Transverse colon (tissue), 4 donors: ENCODE data around the gene MAN2A1. TPM values are rescaled to one million over a fixed set of nuclear protein-coding genes. Genes with fewer than 3 reads are reported as not detected.

Experiments
- DNase-seq: peaks from one replicate; pipeline ENCODE4 v3.0.0-alpha.2; 2019
- H3K27ac ChIP-seq, 4 donors: fragments of 200-600 bp; sonication (generic); 2 replicates each; pipeline ENCODE4 v1.5.1; 2016 to 2018; ENCODE audit warnings: inconsistent platforms in 4 of 4
- H3K27me3 ChIP-seq: fragments of 200-600 bp; sonication (generic); 2 replicates; pipeline ENCODE4 v1.5.1; 2017; ENCODE audit warnings: inconsistent platforms
- H3K36me3 ChIP-seq, 4 donors: fragments of 200-600 bp; sonication (generic); 2 replicates each; pipeline ENCODE4 v1.5.1; 2017 to 2019; ENCODE audit warnings: inconsistent platforms in 4 of 4
- H3K4me1 ChIP-seq, 4 donors: fragments of 200-600 bp; sonication (generic); 2 replicates each; pipeline ENCODE4 v1.5.1; 2017 to 2020; ENCODE audit warnings: inconsistent platforms in 4 of 4
- H3K4me3 ChIP-seq, 4 donors: fragments of 200-600 bp; sonication (generic); 1 replicate in 1 of 4; 2 replicates in 3 of 4; pipeline versions ENCODE4 v1.5.1 to v1.6.1; 2017 to 2019; ENCODE audit warnings: inconsistent platforms in 4 of 4
- H3K9me3 ChIP-seq, 2 donors: fragments of 200-600 bp; sonication (generic); 2 replicates each; pipeline ENCODE4 v1.5.1; 2017 to 2019; ENCODE audit warnings: inconsistent platforms in 2 of 2
- EP300 ChIP-seq: sonication (generic); formaldehyde crosslinking; IDR thresholded peaks from one replicate; pipeline ENCODE4 v1.6.1; 2017; ENCODE audit warnings: antibody characterized with exemption, low read depth
- POLR2A ChIP-seq: fragments of 450-650 bp; IDR thresholded peaks from one replicate; pipeline ENCODE4 v1.6.1; 2016; ENCODE audit warnings: antibody characterized with exemption, mild to moderate bottlenecking, moderate library complexity
- POLR2AphosphoS5 ChIP-seq, 3 donors: sonication (generic); formaldehyde crosslinking; IDR thresholded peaks; one replicate each; pipeline ENCODE4 v1.6.1; 2016; ENCODE audit warnings: antibody characterized with exemption in 3 of 3
- WGBS, 2 donors: methylation state at CpG; one replicate each; pipeline ENCODE4 v1.1.5; 2018; ENCODE audit warnings: low coverage in 1 of 2; 5-methylcytosine and 5-hydroxymethylcytosine counted together
- in situ Hi-C, 4 donors: fragments of 200-750 bp; cut with MboI; loops; one replicate each; pipeline versions ENCODE4 v1.15.0 to v1.15.1; 2017; ENCODE audit warnings: low sequenced_read_pairs in 3 of 4, low pct_ligation_motif_present in 1 of 4, low pct_unique_long_range_greater_than_20kb in 1 of 4
- intact Hi-C: fragments of 100-400 bp; cut with DNase I; formaldehyde crosslinking; loops from one replicate; pipeline ENCODE4 v1.15.1; 2023; ENCODE audit warnings: low total_unique reads
- total RNA-seq, 4 donors: library from RNA; depleted of rRNA; stranded (reverse); fragments of >200 nt; gene quantifications; one replicate each; pipeline ENCODE4 v1.1.0, GENCODE V29; 2016
- TF ChIP-seq, protein P1 (sequence below), 5 experiments: fragments of 200-600 bp in 3 of 5; fragments of 450-650 bp in 2 of 5; sonication (generic) in 3 of 5; IDR thresholded peaks; 1 replicate in 2 of 5; 2 replicates in 3 of 5; pipeline ENCODE4 v1.5.1; 2016 to 2017; ENCODE audit warnings: antibody characterized with exemption in 5 of 5, inconsistent platforms in 3 of 5, mild to moderate bottlenecking in 2 of 5, moderate library complexity in 1 of 5

The MAN2A1 gene
- total RNA-seq, 4 donors from 2014 or later = 39.2 to 95.3 (median 70.4) TPM

GRCh38 chr5:109694451-109694891, 4.7 kb downstream of the MAN2A1 start:
- Histone ChIP-seq H3K4me3 (no peak overlapping the region), H3K4me1 (peaks cover 33 to 71% (median 44%) of the 10 kb centered on the region in 4 donors), H3K27ac (peak overlapping the region; percentile 32 to 58 (median 46)), H3K27me3 (no peaks in the 10 kb centered on the region), H3K36me3 (no peaks in the 10 kb centered on the region), H3K9me3 (no peaks in the 10 kb centered on the region)
- no peak for DNase-seq
- TF ChIP-seq POLR2A (no peak), EP300 (no peak), POLR2AphosphoS5 (IDR thresholded peaks at IDR 0.05) (no peak)
- TF ChIP-seq, protein P1, sequence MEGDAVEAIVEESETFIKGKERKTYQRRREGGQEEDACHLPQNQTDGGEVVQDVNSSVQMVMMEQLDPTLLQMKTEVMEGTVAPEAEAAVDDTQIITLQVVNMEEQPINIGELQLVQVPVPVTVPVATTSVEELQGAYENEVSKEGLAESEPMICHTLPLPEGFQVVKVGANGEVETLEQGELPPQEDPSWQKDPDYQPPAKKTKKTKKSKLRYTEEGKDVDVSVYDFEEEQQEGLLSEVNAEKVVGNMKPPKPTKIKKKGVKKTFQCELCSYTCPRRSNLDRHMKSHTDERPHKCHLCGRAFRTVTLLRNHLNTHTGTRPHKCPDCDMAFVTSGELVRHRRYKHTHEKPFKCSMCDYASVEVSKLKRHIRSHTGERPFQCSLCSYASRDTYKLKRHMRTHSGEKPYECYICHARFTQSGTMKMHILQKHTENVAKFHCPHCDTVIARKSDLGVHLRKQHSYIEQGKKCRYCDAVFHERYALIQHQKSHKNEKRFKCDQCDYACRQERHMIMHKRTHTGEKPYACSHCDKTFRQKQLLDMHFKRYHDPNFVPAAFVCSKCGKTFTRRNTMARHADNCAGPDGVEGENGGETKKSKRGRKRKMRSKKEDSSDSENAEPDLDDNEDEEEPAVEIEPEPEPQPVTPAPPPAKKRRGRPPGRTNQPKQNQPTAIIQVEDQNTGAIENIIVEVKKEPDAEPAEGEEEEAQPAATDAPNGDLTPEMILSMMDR (IDR thresholded peaks at IDR 0.05) = no peak
- intact Hi-C loops (no loop called here), in situ Hi-C loops (loop anchor here in 2 of 4 donors (25.0 kb wide), 3 partner anchors 282 to 1007 kb away; partner anchors contain the start of genes FER (in 1 of the 2) and PJA2 (in 1 of the 2))
- WGBS, 2 donors = 75 to 89% methylated on average over 1 of the region's 1 CpG

GRCh38 chr5:109695005-109695926, 5.5 kb downstream of the MAN2A1 start:
- no peaks in the 10 kb centered on the region for H3K27me3 ChIP-seq
- peak overlapping the region; percentile 32 to 58 (median 46) for H3K27ac ChIP-seq
- in situ Hi-C loops = loop anchor here in 2 of 4 donors (25.0 kb wide), 3 partner anchors 283 to 1008 kb away; partner anchors contain the start of genes FER (in 1 of the 2) and PJA2 (in 1 of the 2)
- H3K4me1 ChIP-seq = peaks cover 33 to 71% (median 44%) of the 10 kb centered on the region in 4 donors
- no peaks in the 10 kb centered on the region for H3K36me3 ChIP-seq
- no peak overlapping the region for H3K4me3 ChIP-seq
- no peak for DNase-seq
- no peaks in the 10 kb centered on the region for H3K9me3 ChIP-seq
- intact Hi-C loops = no loop called here
- WGBS, 2 donors = 44% methylated on average over 1 of the region's 1 CpG
- TF ChIP-seq, protein P1 (IDR thresholded peaks at IDR 0.05) = no peak
- TF ChIP-seq POLR2AphosphoS5 (IDR thresholded peaks at IDR 0.05) = no peak
- TF ChIP-seq POLR2A = no peak
- no peak for TF ChIP-seq EP300

DNA sequence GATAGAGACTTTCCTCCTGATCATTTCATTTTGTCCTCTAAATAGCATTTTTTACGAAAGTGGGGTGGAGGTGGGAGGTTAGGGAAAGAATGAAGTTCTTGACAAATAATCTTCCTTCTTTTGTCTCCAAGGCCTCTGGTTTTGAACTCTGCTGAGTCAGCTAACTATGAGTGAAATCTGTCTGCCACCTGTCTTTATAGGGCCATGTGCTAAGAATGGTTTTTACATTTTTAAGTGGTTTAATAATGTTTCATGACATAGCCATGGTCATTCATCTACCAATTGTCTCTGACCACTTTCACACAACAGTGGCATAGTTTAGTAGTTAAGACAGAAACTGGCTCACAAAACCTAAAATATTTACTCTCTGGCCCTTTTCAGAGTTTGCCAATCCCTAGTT, 7.6 kb downstream of the MAN2A1 start:
- intact Hi-C loops = no loop called here
- Histone ChIP-seq H3K36me3 (no peaks in the 10 kb centered on the region), H3K9me3 (no peaks in the 10 kb centered on the region), H3K4me1 (peaks cover 28 to 75% (median 36%) of the 10 kb centered on the region in 4 donors), H3K4me3 (no peak overlapping the region), H3K27ac (no peak overlapping the region), H3K27me3 (no peaks in the 10 kb centered on the region)
- DNase-seq = no peak
- in situ Hi-C loops = loop anchor here in 2 of 4 donors (25.0 kb wide), 3 partner anchors 285 to 1010 kb away; partner anchors contain the start of genes FER (in 1 of the 2) and PJA2 (in 1 of the 2)
- 84 to 92% methylated on average over 1 of the region's 1 CpG for WGBS, 2 donors
- TF ChIP-seq POLR2A (no peak), POLR2AphosphoS5 (IDR thresholded peaks at IDR 0.05) (no peak), EP300 (no peak)
- TF ChIP-seq, protein P1 (IDR thresholded peaks at IDR 0.05) = no peak

GRCh38 chr5:109700516-109701153, 10.9 kb downstream of the MAN2A1 start:
- in situ Hi-C loops (no loop called here), intact Hi-C loops (no loop called here)
- Histone ChIP-seq H3K27ac (no peak overlapping the region), H3K9me3 (no peaks in the 10 kb centered on the region), H3K27me3 (no peaks in the 10 kb centered on the region), H3K4me3 (no peak overlapping the region), H3K4me1 (peaks cover 4 to 46% (median 8%) of the 10 kb centered on the region in 4 donors), H3K36me3 (no peaks in the 10 kb centered on the region)
- 82 to 85% methylated on average over 2 to 3 of the region's 3 CpGs for WGBS, 2 donors
- no peak for DNase-seq
- TF ChIP-seq POLR2A = no peak
- TF ChIP-seq, protein P1 (IDR thresholded peaks at IDR 0.05) = no peak
- no peak for TF ChIP-seq POLR2AphosphoS5 (IDR thresholded peaks at IDR 0.05)
- no peak for TF ChIP-seq EP300
